Stomach (tissue), 9 donors: Measurements from ENCODE around the gene DENND1B. TPM values are rescaled to one million over a fixed set of nuclear protein-coding genes. Genes with fewer than 3 reads are reported as not detected.

Source experiments
- DNase-seq, 2 donors: peaks; one replicate each; pipeline versions ENCODE4 v3.0.0 to v3.0.0-alpha.2; 2013 to 2019
- H3K27ac ChIP-seq, 5 donors: fragments of 200-600 bp in 4 of 5; sonication (generic) in 4 of 5; one replicate each; pipeline ENCODE4 v1.5.1; 2013 to 2019; ENCODE audit warnings: mild to moderate bottlenecking in 1 of 5, moderate library complexity in 1 of 5
- H3K27me3 ChIP-seq, 3 donors: fragments of 200-600 bp; sonication (generic); one replicate each; pipeline ENCODE4 v1.5.1; 2017 to 2019; ENCODE audit warnings: mixed run types in 1 of 3
- H3K36me3 ChIP-seq, 4 donors: fragments of 200-600 bp; sonication (generic); 1 replicate in 3 of 4; 2 replicates in 1 of 4; pipeline ENCODE4 v1.5.1; 2016 to 2019
- H3K4me1 ChIP-seq, 4 donors: fragments of 200-600 bp; sonication (generic); one replicate each; pipeline ENCODE4 v1.5.1; 2016 to 2019
- H3K4me3 ChIP-seq, 4 donors: fragments of 200-600 bp; sonication (generic) in 3 of 4; one replicate each; pipeline ENCODE4 v1.5.1; 2016 to 2019; ENCODE audit warnings: mild to moderate bottlenecking in 1 of 4
- H3K9me3 ChIP-seq, 4 donors: fragments of 200-600 bp; sonication (generic); one replicate each; pipeline ENCODE4 v1.5.1; 2016 to 2019
- EP300 ChIP-seq: sonication (generic); formaldehyde crosslinking; IDR thresholded peaks from one replicate; pipeline ENCODE4 v1.6.1; 2017; ENCODE audit warnings: antibody characterized with exemption
- POLR2A ChIP-seq, 4 donors: fragments of 450-650 bp; IDR thresholded peaks; one replicate each; pipeline ENCODE4 v1.6.1; 2016; ENCODE audit warnings: antibody characterized with exemption in 4 of 4, control low read depth in 2 of 4, mild to moderate bottlenecking in 1 of 4, moderate library complexity in 1 of 4
- POLR2AphosphoS5 ChIP-seq, 3 donors: sonication (generic); formaldehyde crosslinking; IDR thresholded peaks; one replicate each; pipeline ENCODE4 v1.6.1; 2016; ENCODE audit warnings: antibody characterized with exemption in 3 of 3
- WGBS, 5 donors: extraction: QIAGEN DNeasy Blood & Tissue Kit in 3 of 5; methylation state at CpG; one replicate each; pipeline versions ENCODE4 v1.1.5 to v1.1.7; 2013 to 2018; 5-methylcytosine and 5-hydroxymethylcytosine counted together
- intact Hi-C: fragments of 100-400 bp; cut with DNase I; formaldehyde crosslinking; loops from one replicate; pipeline ENCODE4 v1.15.1; 2023; ENCODE audit warnings: low total_unique reads
- polyA plus RNA-seq, 3 donors: library from polyadenylated mRNA; stranded (reverse); fragments of 200-250 nt; gene quantifications; one replicate each; pipeline ENCODE4 v1.2.3, GENCODE V29; 2013
- total RNA-seq, 5 donors: library from RNA; depleted of rRNA; stranded (reverse); fragments of >200 nt; gene quantifications; one replicate each; pipeline versions ENCODE4 v1.1.0 to v1.2.3, GENCODE V29; 2014 to 2016
- TF ChIP-seq, protein P1 (sequence below), 7 experiments: fragments of 450-650 bp in 4 of 7; fragments of 200-600 bp in 3 of 7; sonication (generic) in 3 of 7; IDR thresholded peaks; one replicate each; pipeline ENCODE4 v1.5.1; 2016 to 2019; ENCODE audit warnings: antibody characterized with exemption in 7 of 7, control low read depth in 2 of 7, mild to moderate bottlenecking in 1 of 7
- donor health status: healthy with polysubstance abuse.
- donor health status: Bipolar disorder and iron deficiency.
- donor health status: healthy.

DENND1B gene
- total and polyA plus RNA-seq, 8 donors: 2.9 to 435 (median 13.7) TPM

DNA sequence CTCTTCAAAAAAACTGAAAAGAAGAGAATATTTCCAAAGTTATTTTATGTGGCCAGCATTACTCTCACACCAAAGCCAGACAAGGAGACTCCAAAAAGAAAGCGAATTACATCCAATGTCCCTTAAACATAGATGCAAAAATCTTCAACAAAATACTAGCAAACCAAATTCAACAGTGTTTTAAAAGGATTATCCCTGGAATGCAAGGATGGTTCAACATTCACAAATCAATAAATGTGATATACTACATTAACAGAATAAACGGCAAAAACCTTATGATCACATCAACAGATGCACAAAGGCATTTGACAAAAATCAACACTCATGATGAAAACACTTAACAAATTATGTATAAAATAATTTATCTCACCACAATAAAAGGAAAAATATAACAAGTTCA, 207.8 kb downstream of the DENND1B start:
- no peak overlapping the region for H3K4me3 ChIP-seq
- intact Hi-C loops: no loop called here
- H3K9me3 ChIP-seq: peaks cover 3 to 24% (median 19%) of the 10 kb centered on the region in 4 donors
- H3K4me1 ChIP-seq: no peaks in the 10 kb centered on the region
- 91 to 100% (median 96%) methylated on average over 2 of the region's 2 CpGs for WGBS, 5 donors
- no peak for DNase-seq
- no peak overlapping the region for H3K27ac ChIP-seq
- no peaks in the 10 kb centered on the region for H3K27me3 ChIP-seq
- no peak for TF ChIP-seq POLR2A (IDR thresholded peaks at IDR 0.05)
- no peak for TF ChIP-seq POLR2AphosphoS5 (IDR thresholded peaks at IDR 0.05)
- TF ChIP-seq, protein P1, sequence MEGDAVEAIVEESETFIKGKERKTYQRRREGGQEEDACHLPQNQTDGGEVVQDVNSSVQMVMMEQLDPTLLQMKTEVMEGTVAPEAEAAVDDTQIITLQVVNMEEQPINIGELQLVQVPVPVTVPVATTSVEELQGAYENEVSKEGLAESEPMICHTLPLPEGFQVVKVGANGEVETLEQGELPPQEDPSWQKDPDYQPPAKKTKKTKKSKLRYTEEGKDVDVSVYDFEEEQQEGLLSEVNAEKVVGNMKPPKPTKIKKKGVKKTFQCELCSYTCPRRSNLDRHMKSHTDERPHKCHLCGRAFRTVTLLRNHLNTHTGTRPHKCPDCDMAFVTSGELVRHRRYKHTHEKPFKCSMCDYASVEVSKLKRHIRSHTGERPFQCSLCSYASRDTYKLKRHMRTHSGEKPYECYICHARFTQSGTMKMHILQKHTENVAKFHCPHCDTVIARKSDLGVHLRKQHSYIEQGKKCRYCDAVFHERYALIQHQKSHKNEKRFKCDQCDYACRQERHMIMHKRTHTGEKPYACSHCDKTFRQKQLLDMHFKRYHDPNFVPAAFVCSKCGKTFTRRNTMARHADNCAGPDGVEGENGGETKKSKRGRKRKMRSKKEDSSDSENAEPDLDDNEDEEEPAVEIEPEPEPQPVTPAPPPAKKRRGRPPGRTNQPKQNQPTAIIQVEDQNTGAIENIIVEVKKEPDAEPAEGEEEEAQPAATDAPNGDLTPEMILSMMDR (IDR thresholded peaks at IDR 0.05): no peak
- no peak for TF ChIP-seq EP300
- peaks cover 0 to 40% (median 10%) of the 10 kb centered on the region in 4 donors for H3K36me3 ChIP-seq

DNA sequence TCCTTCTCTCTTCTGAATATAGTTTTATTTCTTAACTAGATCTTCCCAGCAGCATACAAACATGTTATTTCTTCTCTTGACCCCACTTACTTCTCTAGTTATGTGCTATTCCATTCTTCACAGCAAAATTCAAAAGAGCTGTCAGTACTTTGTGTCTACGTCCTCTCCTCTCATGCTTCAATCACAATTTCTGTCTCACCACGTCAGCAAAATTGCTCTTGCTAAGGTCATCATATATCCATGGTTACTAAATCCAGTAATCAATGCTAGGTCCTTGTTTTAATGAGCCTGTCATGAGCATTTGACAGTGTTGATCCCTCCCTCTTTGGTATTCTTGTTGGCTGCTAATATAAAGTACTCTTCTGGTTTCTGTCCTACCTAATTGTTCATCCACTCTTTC, 214.2 kb downstream of the DENND1B start:
- H3K9me3 ChIP-seq: no peaks in the 10 kb centered on the region
- H3K4me3 ChIP-seq: no peak overlapping the region
- no peak overlapping the region for H3K27ac ChIP-seq
- peaks cover 0 to 15% (median 3%) of the 10 kb centered on the region in 4 donors for H3K36me3 ChIP-seq
- 70 to 97% (median 96%) methylated on average over 2 of the region's 2 CpGs for WGBS, 5 donors
- H3K27me3 ChIP-seq: no peaks in the 10 kb centered on the region
- intact Hi-C loops: no loop called here
- TF ChIP-seq, protein P1 (IDR thresholded peaks at IDR 0.05): no peak
- TF ChIP-seq EP300: no peak
- TF ChIP-seq POLR2AphosphoS5 (IDR thresholded peaks at IDR 0.05): no peak
- no peak for TF ChIP-seq POLR2A (IDR thresholded peaks at IDR 0.05)
- no peak for DNase-seq
- peaks cover 0 to 12% (median 4%) of the 10 kb centered on the region in 4 donors for H3K4me1 ChIP-seq

DNA sequence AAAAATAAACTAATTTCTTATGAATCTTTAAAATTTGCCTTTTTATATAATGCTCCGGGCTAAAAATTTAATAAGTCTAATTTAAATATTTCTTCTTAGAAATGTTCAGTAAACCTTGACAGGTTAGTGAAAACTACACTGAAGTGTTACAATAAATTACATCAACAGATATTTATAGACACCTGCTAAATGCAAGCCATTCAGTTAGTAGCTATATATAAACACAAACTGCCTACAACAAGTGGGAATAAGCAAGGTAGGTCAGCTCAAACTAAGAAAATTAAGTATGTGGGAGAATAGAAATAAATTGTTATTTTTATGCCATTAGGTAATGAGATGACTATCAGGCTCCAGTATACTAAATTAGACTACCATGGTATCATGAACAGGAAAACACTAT, 215.6 kb downstream of the DENND1B start:
- Histone ChIP-seq H3K27me3 (no peaks in the 10 kb centered on the region), H3K4me1 (peaks cover 0 to 12% (median 4%) of the 10 kb centered on the region in 4 donors), H3K36me3 (peaks cover 0 to 15% (median 3%) of the 10 kb centered on the region in 4 donors), H3K27ac (no peak overlapping the region), H3K4me3 (no peak overlapping the region), H3K9me3 (no peaks in the 10 kb centered on the region)
- intact Hi-C loops: no loop called here
- TF ChIP-seq EP300 (no peak), POLR2A (IDR thresholded peaks at IDR 0.05) (no peak), POLR2AphosphoS5 (IDR thresholded peaks at IDR 0.05) (no peak)
- TF ChIP-seq, protein P1 (IDR thresholded peaks at IDR 0.05): no peak
- DNase-seq: no peak
- 91 to 97% (median 94%) methylated on average over 1 of the region's 1 CpG for WGBS, 5 donors

DNA sequence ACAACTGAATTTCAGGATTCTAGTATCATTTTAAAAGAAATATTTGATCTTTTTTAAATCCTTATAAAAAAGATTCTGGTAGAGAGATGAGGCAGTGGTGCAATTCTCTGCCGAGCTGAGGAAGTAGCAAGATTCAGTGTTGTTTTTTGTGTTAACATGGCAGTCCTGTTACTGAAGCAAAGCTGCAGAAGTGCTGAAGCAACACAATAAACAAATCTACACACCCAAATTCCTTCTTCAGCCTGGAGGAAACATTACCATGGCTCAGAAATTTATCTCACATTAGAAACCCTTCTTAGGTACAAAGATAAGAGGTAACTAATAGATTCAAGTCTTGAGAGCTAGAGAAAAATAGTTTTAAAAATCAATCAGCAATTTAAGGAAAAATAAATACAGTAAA, 216.0 kb downstream of the DENND1B start:
- H3K4me3 ChIP-seq: no peak overlapping the region
- peak in 1 of 2 donors; percentile 1 for DNase-seq
- WGBS, 5 donors: 40 to 69% (median 49%) methylated on average over 1 of the region's 1 CpG
- H3K27me3 ChIP-seq: no peaks in the 10 kb centered on the region
- H3K27ac ChIP-seq: no peak overlapping the region
- intact Hi-C loops: no loop called here
- no peak for TF ChIP-seq EP300
- no peak for TF ChIP-seq POLR2AphosphoS5 (IDR thresholded peaks at IDR 0.05)
- TF ChIP-seq POLR2A (IDR thresholded peaks at IDR 0.05): no peak
- TF ChIP-seq, protein P1 (IDR thresholded peaks at IDR 0.05): no peak
- no peaks in the 10 kb centered on the region for H3K9me3 ChIP-seq
- H3K36me3 ChIP-seq: peaks cover 0 to 15% (median 3%) of the 10 kb centered on the region in 4 donors
- H3K4me1 ChIP-seq: peaks cover 0 to 12% (median 4%) of the 10 kb centered on the region in 4 donors
